ENCODE data around the gene SLC45A3. TPM values are rescaled to one million over a fixed set of nuclear protein-coding genes. Genes with fewer than 3 reads are reported as not detected.

Gene SLC45A3
- polyA plus RNA-seq, 1 donor from 2014 or later = 0.53 TPM

- Histone ChIP-seq H3F3A (ENCODE audit: insufficient read depth, low read length, poor library complexity, severe bottlenecking) (no peaks in the 10 kb centered on the region), H3K27ac (ENCODE audit: low read length) (no peak overlapping the region), H3K9ac (ENCODE audit: low read length) (no peak overlapping the region), H3K79me2 (replicated peaks; ENCODE audit: insufficient read depth, low read length) (no peaks in the 10 kb centered on the region), H2AFZ (ENCODE audit: low read depth, low read length) (no peak overlapping the region), H3K36me3 (ENCODE audit: insufficient read depth, low read length) (no peaks in the 10 kb centered on the region), H3K9me2 (ENCODE audit: insufficient read depth, low read length) (no peaks in the 10 kb centered on the region), H3K4me3 (ENCODE audit: low read length) (no peak overlapping the region), H3K27me3 (ENCODE audit: insufficient read depth, low read depth, low read length) (no peaks in the 10 kb centered on the region), H4K20me1 (ENCODE audit: insufficient read depth) (no peaks in the 10 kb centered on the region), H3K4me2 (ENCODE audit: low read length) (no peak overlapping the region), H3K9me3 (ENCODE audit: low read length) (no peaks in the 10 kb centered on the region)
- TF ChIP-seq MXI1 (conservative IDR thresholded peaks at IDR 0.05; ENCODE audit: poor library complexity, severe bottlenecking) = no peak
- TF ChIP-seq REST (IDR thresholded peaks at IDR 0.05; ENCODE audit: borderline replicate concordance) = no peak
- TF ChIP-seq POLR2AphosphoS5 (IDR thresholded peaks at IDR 0.05) = no peak
- no peak for TF ChIP-seq CTCF (IDR thresholded peaks at IDR 0.05; ENCODE audit: poor library complexity, severe bottlenecking)
- TF ChIP-seq EP300 (conservative IDR thresholded peaks at IDR 0.05; ENCODE audit: poor library complexity, severe bottlenecking) = no peak
- no peak for TF ChIP-seq EZH2 (IDR thresholded peaks at IDR 0.05; ENCODE audit: borderline replicate concordance, insufficient read depth, low read length, poor library complexity, severe bottlenecking)
- TF ChIP-seq TAF1 (IDR thresholded peaks at IDR 0.05; ENCODE audit: low read depth) = no peak
- no peak for TF ChIP-seq SMC3 (conservative IDR thresholded peaks at IDR 0.05; ENCODE audit: poor library complexity)
- no peak for TF ChIP-seq RAD21 (conservative IDR thresholded peaks at IDR 0.05)
Observed at GRCh38 chr1:205701420-205701819, 21.1 kb upstream of the SLC45A3 start.

- Histone ChIP-seq H3K9ac (ENCODE audit: low read length) (no peak overlapping the region), H3K4me3 (ENCODE audit: low read length) (no peak overlapping the region), H3K9me2 (ENCODE audit: insufficient read depth, low read length) (no peaks in the 10 kb centered on the region), H3K79me2 (replicated peaks; ENCODE audit: insufficient read depth, low read length) (no peaks in the 10 kb centered on the region), H3K36me3 (ENCODE audit: insufficient read depth, low read length) (no peaks in the 10 kb centered on the region), H3K27ac (ENCODE audit: low read length) (no peak overlapping the region), H4K20me1 (ENCODE audit: insufficient read depth) (no peaks in the 10 kb centered on the region), H3F3A (ENCODE audit: insufficient read depth, low read length, poor library complexity, severe bottlenecking) (no peaks in the 10 kb centered on the region), H3K4me2 (ENCODE audit: low read length) (no peak overlapping the region), H2AFZ (ENCODE audit: low read depth, low read length) (no peak overlapping the region), H3K9me3 (ENCODE audit: low read length) (no peaks in the 10 kb centered on the region), H3K27me3 (ENCODE audit: insufficient read depth, low read depth, low read length) (no peaks in the 10 kb centered on the region)
- TF ChIP-seq EP300 (conservative IDR thresholded peaks at IDR 0.05; ENCODE audit: poor library complexity, severe bottlenecking) (no peak), MXI1 (conservative IDR thresholded peaks at IDR 0.05; ENCODE audit: poor library complexity, severe bottlenecking) (no peak), RAD21 (conservative IDR thresholded peaks at IDR 0.05) (no peak), TAF1 (IDR thresholded peaks at IDR 0.05; ENCODE audit: low read depth) (no peak), SMC3 (conservative IDR thresholded peaks at IDR 0.05; ENCODE audit: poor library complexity) (no peak), CTCF (IDR thresholded peaks at IDR 0.05; ENCODE audit: poor library complexity, severe bottlenecking) (no peak), POLR2AphosphoS5 (IDR thresholded peaks at IDR 0.05) (no peak), EZH2 (IDR thresholded peaks at IDR 0.05; ENCODE audit: borderline replicate concordance, insufficient read depth, low read length, poor library complexity, severe bottlenecking) (no peak), REST (IDR thresholded peaks at IDR 0.05; ENCODE audit: borderline replicate concordance) (no peak)
Observed at GRCh38 chr1:205700865-205701401, 20.6 kb upstream of the SLC45A3 start.
